Breast epithelium (tissue), 3 donors: ENCODE data around the gene SNX25.

Source experiments
- CTCF ChIP-seq, 3 donors: fragments of 450-650 bp; IDR thresholded peaks; one replicate each; pipeline ENCODE4 v1.5.1; 2016 to 2017; ENCODE audit warnings: antibody characterized with exemption in 3 of 3, mild to moderate bottlenecking in 3 of 3, moderate library complexity in 3 of 3
- POLR2A ChIP-seq: fragments of 450-650 bp; IDR thresholded peaks from one replicate; pipeline ENCODE4 v1.6.1; 2016; ENCODE audit warnings: antibody characterized with exemption, mild to moderate bottlenecking, moderate library complexity
- POLR2AphosphoS5 ChIP-seq, 3 donors: sonication (generic); formaldehyde crosslinking; IDR thresholded peaks; one replicate each; pipeline ENCODE4 v1.6.1; 2017; ENCODE audit warnings: antibody characterized with exemption in 3 of 3

GRCh38 chr4:185255868-185256267, 46.5 kb downstream of the SNX25 start:
- TF ChIP-seq CTCF (IDR thresholded peaks at IDR 0.05), result no peak
- TF ChIP-seq POLR2A, result no peak
- TF ChIP-seq POLR2AphosphoS5 (IDR thresholded peaks at IDR 0.05), result no peak
